Spleen (tissue), 11 donors: ENCODE measurements around the gene NFIB. TPM values are rescaled to one million over a fixed set of nuclear protein-coding genes. Genes with fewer than 3 reads are reported as not detected.

ENCODE experiments used
- DNase-seq: peaks from one replicate; pipeline ENCODE4 v3.0.0-alpha.2; 2020
- H3K27ac ChIP-seq, 8 donors: fragments of 200-600 bp; sonication (generic) in 7 of 8; 1 replicate in 4 of 8; 2 replicates in 4 of 8; pipeline versions ENCODE4 v1.5.0 to v1.8.0; 2016 to 2021; ENCODE audit warnings: inconsistent platforms in 4 of 8, mild to moderate bottlenecking in 4 of 8, moderate library complexity in 1 of 8
- H3K27me3 ChIP-seq, 7 donors: fragments of 200-600 bp; sonication (generic) in 6 of 7; replicated peaks in 1 of 7; 1 replicate in 4 of 7; 2 replicates in 3 of 7; pipeline versions ENCODE4 v1.5.0 to v1.8.0; 2016 to 2021; ENCODE audit warnings: inconsistent platforms in 3 of 7, mild to moderate bottlenecking in 1 of 7
- H3K36me3 ChIP-seq, 6 donors: fragments of 200-600 bp; sonication (generic) in 5 of 6; 1 replicate in 4 of 6; 2 replicates in 2 of 6; pipeline versions ENCODE4 v1.5.0 to v1.8.0; 2016 to 2021; ENCODE audit warnings: inconsistent platforms in 2 of 6
- H3K4me1 ChIP-seq, 6 donors: fragments of 200-600 bp; sonication (generic) in 5 of 6; 1 replicate in 3 of 6; 2 replicates in 3 of 6; pipeline versions ENCODE4 v1.5.0 to v1.8.0; 2016 to 2021; ENCODE audit warnings: inconsistent platforms in 3 of 6
- H3K4me3 ChIP-seq, 8 donors: fragments of 200-600 bp; sonication (generic) in 7 of 8; 1 replicate in 4 of 8; 2 replicates in 4 of 8; pipeline versions ENCODE4 v1.5.0 to v1.8.0; 2016 to 2021; ENCODE audit warnings: inconsistent platforms in 4 of 8, mild to moderate bottlenecking in 4 of 8, moderate library complexity in 2 of 8
- H3K9me3 ChIP-seq, 8 donors: fragments of 200-600 bp; sonication (generic) in 7 of 8; 1 replicate in 4 of 8; 2 replicates in 4 of 8; pipeline versions ENCODE4 v1.5.0 to v1.8.0; 2016 to 2021; ENCODE audit warnings: inconsistent platforms in 4 of 8
- CTCF ChIP-seq, 11 experiments: fragments of 200-600 bp in 7 of 11; fragments of 450-650 bp in 4 of 11; sonication (generic) in 4 of 11; IDR thresholded peaks in 8 of 11; conservative IDR thresholded peaks in 3 of 11; 1 replicate in 7 of 11; 2 replicates in 4 of 11; pipeline versions ENCODE4 v1.4.0 to v1.8.0; 2016 to 2021; ENCODE audit warnings: antibody characterized with exemption in 11 of 11, inconsistent platforms in 4 of 11, mild to moderate bottlenecking in 1 of 11
- POLR2A ChIP-seq, 3 donors: fragments of 450-650 bp; IDR thresholded peaks; one replicate each; pipeline ENCODE4 v1.5.1; 2017; ENCODE audit warnings: antibody characterized with exemption in 3 of 3, mild to moderate bottlenecking in 1 of 3
- POLR2AphosphoS5 ChIP-seq, 3 donors: sonication (generic); formaldehyde crosslinking; IDR thresholded peaks; one replicate each; pipeline ENCODE4 v1.5.1; 2017; ENCODE audit warnings: antibody characterized with exemption in 3 of 3
- WGBS, 5 donors: extraction: QIAGEN DNeasy Blood & Tissue Kit in 3 of 5; methylation state at CpG; one replicate each; pipeline versions ENCODE4 v1.1.5 to v1.1.7; 2013 to 2018; 5-methylcytosine and 5-hydroxymethylcytosine counted together
- intact Hi-C: fragments of 100-400 bp; cut with DNase I; formaldehyde crosslinking; loops from one replicate; pipeline ENCODE4 v1.15.0; 2023; ENCODE audit warnings: low total_unique reads
- polyA plus RNA-seq, 3 donors: library from polyadenylated mRNA; stranded (reverse); fragments of 200-250 nt; gene quantifications; one replicate each; pipeline ENCODE4 v1.2.1, GENCODE V29; 2013
- total RNA-seq, 7 donors: library from RNA; depleted of rRNA in 3 of 7; stranded (reverse); fragments of >200 nt in 3 of 7; fragmentation: NEBNext Ultra II Directional in 4 of 7; extraction: Animal tissue kit (Norgen Biotek cat#: 25700) in 4 of 7; gene quantifications; one replicate each; pipeline versions ENCODE4 v1.1.0 to v1.2.1, GENCODE V29; 2016 to 2021
- donor health status: healthy with polysubstance abuse.
- donor health status: DM: no; HTN: no; CAD: no; lungs with moderate emphysema.
- donor health status: DM: no; HTN: no; CAD: no.
- donor health status: Bipolar disorder and iron deficiency.
- donor health status: healthy.
- donor health status: DM: no; HTN: no; CAD: no.
- donor health status: DM: yes; HTN: yes; CAD: no.

NFIB gene
- total and polyA plus RNA-seq, 10 donors: 3.6 to 96.8 (median 48.4) TPM

GRCh38 chr9:14312719-14313377, 1.1 kb downstream of the NFIB start:
- WGBS, 5 donors: 3 to 16% (median 5%) methylated on average over 19 to 56 of the region's 56 CpGs
- no peak for TF ChIP-seq POLR2A (IDR thresholded peaks at IDR 0.05)
- peak in 2 of 3 donors; percentile 51 to 57 for TF ChIP-seq POLR2AphosphoS5 (IDR thresholded peaks at IDR 0.05)
- no peak for TF ChIP-seq CTCF (IDR thresholded peaks at IDR 0.05 in 8 of 11, conservative IDR thresholded peaks at IDR 0.05 in 3 of 11)
- Histone ChIP-seq H3K36me3 (no peaks in the 10 kb centered on the region), H3K4me3 (peak overlapping the region; percentile 38 to 79 (median 55)), H3K27ac (peak overlapping the region; percentile 14 to 95 (median 91)), H3K9me3 (no peaks in the 10 kb centered on the region), H3K4me1 (peaks cover 3 to 65% (median 36%) of the 10 kb centered on the region in 6 donors), H3K27me3 (peaks cover 0 to 85% (median 24%) of the 10 kb centered on the region in 7 donors)
- intact Hi-C loops: loop anchor here (10.0 kb wide), 1 partner anchor 218 kb away; no protein-coding TSS in a partner anchor
- no peak for DNase-seq

- intact Hi-C loops: loop anchor here (10.0 kb wide), 1 partner anchor 217 kb away; no protein-coding TSS in a partner anchor
- DNase-seq: no peak
- peaks cover 0 to 2% (median 0%) of the 10 kb centered on the region in 6 donors for H3K36me3 ChIP-seq
- 41 to 52% (median 45%) methylated on average over 10 of the region's 10 CpGs for WGBS, 5 donors
- no peaks in the 10 kb centered on the region for H3K9me3 ChIP-seq
- peak overlapping the region; percentile 38 to 79 (median 55) for H3K4me3 ChIP-seq
- TF ChIP-seq POLR2AphosphoS5 (IDR thresholded peaks at IDR 0.05) (no peak), POLR2A (IDR thresholded peaks at IDR 0.05) (no peak), CTCF (IDR thresholded peaks at IDR 0.05 in 8 of 11, conservative IDR thresholded peaks at IDR 0.05 in 3 of 11) (no peak)
- H3K4me1 ChIP-seq: peaks cover 0 to 58% (median 32%) of the 10 kb centered on the region in 6 donors
- H3K27ac ChIP-seq: peak overlapping the region; percentile 14 to 95 (median 91)
- peaks cover 0 to 78% (median 24%) of the 10 kb centered on the region in 7 donors for H3K27me3 ChIP-seq
Observed at GRCh38 chr9:14311956-14312685, 1.8 kb downstream of the NFIB start.

- 67 to 84% (median 75%) methylated on average over 2 of the region's 2 CpGs for WGBS, 5 donors
- Histone ChIP-seq H3K27ac (no peak overlapping the region), H3K27me3 (peaks cover 0 to 73% (median 24%) of the 10 kb centered on the region in 7 donors), H3K4me1 (peaks cover 0 to 50% (median 28%) of the 10 kb centered on the region in 6 donors), H3K9me3 (no peaks in the 10 kb centered on the region), H3K4me3 (peak overlapping the region in 7 of 8 donors; percentile 38 to 79 (median 56)), H3K36me3 (peaks cover 0 to 8% (median 0%) of the 10 kb centered on the region in 6 donors)
- intact Hi-C loops: loop anchor here (10.0 kb wide), 1 partner anchor 217 kb away; no protein-coding TSS in a partner anchor
- no peak for DNase-seq
- no peak for TF ChIP-seq POLR2AphosphoS5 (IDR thresholded peaks at IDR 0.05)
- TF ChIP-seq POLR2A (IDR thresholded peaks at IDR 0.05): no peak
- TF ChIP-seq CTCF (IDR thresholded peaks at IDR 0.05 in 8 of 11, conservative IDR thresholded peaks at IDR 0.05 in 3 of 11): no peak
Observed at GRCh38 chr9:14311171-14311949, 2.6 kb downstream of the NFIB start.
